IPS DF 6.9 (cell line): ENCODE measurements around the gene INSYN1.
"Not testable (repeated sequence)": the region's sequence is repeated elsewhere in the genome, so short reads cannot be mapped to it uniquely, and the experiment has no call there.

ENCODE experiments used
- DNase-seq: peaks from one replicate; pipeline ENCODE4 v3.0.0-alpha.2; 2013; ENCODE audit warnings: low read depth, low spot score
- H3K27ac ChIP-seq: one replicate; pipeline ENCODE4 v1.5.1; 2013; ENCODE audit warnings: low read length, control low read depth
- H3K27me3 ChIP-seq: 2 replicates; pipeline ENCODE4 v1.6.1; 2013; ENCODE audit warnings: mild to moderate bottlenecking, low read length; ENCODE audit not compliant: control insufficient read depth, insufficient read depth
- H3K36me3 ChIP-seq: 2 replicates; pipeline ENCODE4 v1.6.1; 2013; ENCODE audit warnings: low read length; ENCODE audit not compliant: control insufficient read depth, insufficient read depth
- H3K4me1 ChIP-seq: 2 replicates; pipeline ENCODE4 v1.6.1; 2013; ENCODE audit warnings: low read length; ENCODE audit not compliant: control insufficient read depth, insufficient read depth
- H3K4me3 ChIP-seq: 2 replicates; pipeline ENCODE4 v1.5.1; 2013; ENCODE audit warnings: mild to moderate bottlenecking, low read length
- H3K9me3 ChIP-seq: 2 replicates; pipeline ENCODE4 v1.6.1; 2013; ENCODE audit warnings: low read length, inconsistent platforms; ENCODE audit not compliant: control insufficient read depth, insufficient read depth
- WGBS: extraction: QIAGEN DNeasy Blood & Tissue Kit; methylation state at CpG from one replicate; pipeline ENCODE4 v1.1.7; 2013; ENCODE audit warnings: mixed read lengths, missing lambda C conversion rate; ENCODE audit not compliant: insufficient read length, insufficient coverage; 5-methylcytosine and 5-hydroxymethylcytosine counted together

Gene INSYN1

GRCh38 chr15:73753250-73754130 is at the start of gene INSYN1:
TSS of gene INSYN1 (minus strand) at chr15:73753351. CDS start at chr15:73751130, 2,221 bp downstream.
- peaks cover 5% of the 10 kb centered on the region for H3K4me1 ChIP-seq
- H3K36me3 ChIP-seq, result no peaks in the 10 kb centered on the region
- no peaks in the 10 kb centered on the region for H3K9me3 ChIP-seq
- H3K27ac ChIP-seq, result no peak within 1 kb of the TSS
- WGBS, result no CpG with 5 or more reads among the region's 44 CpGs
- DNase-seq, result no peak
- peak within 1 kb of the TSS; percentile 79 for H3K4me3 ChIP-seq
- H3K27me3 ChIP-seq, result no peaks in the 10 kb centered on the region

- no CpG with 5 or more reads among the region's 6 CpGs for WGBS
- Histone ChIP-seq H3K4me3 (no peak overlapping the region), H3K27ac (no peak overlapping the region), H3K27me3 (no peaks in the 10 kb centered on the region), H3K9me3 (no peaks in the 10 kb centered on the region), H3K4me1 (peaks cover 9% of the 10 kb centered on the region), H3K36me3 (no peaks in the 10 kb centered on the region)
- DNase-seq, result no peak
These were observed 49.4 kb upstream of the INSYN1 start for GRCh38 chr15:73802431-73803041.

DNA sequence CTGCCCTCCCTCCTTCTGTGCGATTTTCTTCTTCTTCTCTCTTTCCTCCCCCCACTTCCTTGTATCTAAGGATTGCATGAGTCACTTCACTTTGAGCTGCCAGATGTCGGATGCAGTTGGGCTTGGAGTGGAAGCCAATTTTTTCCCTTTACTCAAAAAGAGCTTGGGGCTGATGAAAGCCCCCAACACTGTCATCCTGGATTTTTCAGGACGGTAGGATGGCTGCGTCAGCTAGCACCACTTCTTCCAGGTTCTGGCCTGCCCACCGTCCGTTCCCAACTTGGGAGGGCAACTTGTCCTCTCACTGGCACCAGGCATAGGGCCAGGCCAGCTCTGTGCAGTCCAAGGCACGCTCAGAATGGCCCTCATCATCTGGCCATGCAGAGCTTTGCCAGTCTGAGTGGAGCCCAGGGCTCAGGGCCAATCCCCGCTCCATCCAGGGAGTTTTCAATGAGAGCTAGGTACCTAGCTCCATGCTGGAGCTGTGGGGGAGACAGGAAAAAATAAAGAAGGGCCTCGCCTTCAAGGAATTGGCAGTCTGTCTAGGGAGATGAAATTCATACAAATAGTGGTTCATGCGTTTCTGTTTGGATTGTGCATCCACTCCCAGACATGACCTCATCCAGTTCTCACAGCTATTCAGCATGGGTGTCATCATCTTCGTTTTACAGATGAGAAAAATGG is 47.7 kb upstream of the INSYN1 start:
- Histone ChIP-seq H3K9me3 (no peaks in the 10 kb centered on the region), H3K36me3 (no peaks in the 10 kb centered on the region), H3K27ac (no peak overlapping the region), H3K4me3 (no peak overlapping the region), H3K27me3 (no peaks in the 10 kb centered on the region), H3K4me1 (peaks cover 9% of the 10 kb centered on the region)
- no peak for DNase-seq
- no CpG with 5 or more reads among the region's 11 CpGs for WGBS

DNA sequence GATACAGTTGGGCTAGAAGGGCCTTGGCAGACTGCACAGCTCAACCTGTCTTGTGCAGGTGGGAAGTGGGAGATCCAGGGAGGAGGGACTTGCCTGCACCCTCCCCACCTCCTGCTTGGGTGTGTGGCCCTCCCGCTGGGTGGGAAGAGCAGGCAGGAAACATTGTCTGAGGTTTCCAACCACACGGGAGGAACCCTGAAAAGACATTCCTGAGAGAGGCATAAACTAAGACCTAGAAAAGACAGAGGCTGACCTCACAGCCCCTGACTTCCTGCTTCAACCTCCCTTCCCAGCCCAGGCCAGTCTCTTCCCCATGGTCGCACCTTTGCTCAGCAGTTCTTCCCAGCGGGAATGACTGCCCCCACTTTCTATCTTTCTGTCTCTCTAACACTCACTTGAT is 46.3 kb upstream of the INSYN1 start:
- Histone ChIP-seq H3K27me3 (no peaks in the 10 kb centered on the region), H3K4me3 (no peak overlapping the region), H3K27ac (no peak overlapping the region), H3K9me3 (no peaks in the 10 kb centered on the region), H3K36me3 (no peaks in the 10 kb centered on the region), H3K4me1 (peaks cover 6% of the 10 kb centered on the region)
- no peak for DNase-seq
- WGBS, result no CpG with 5 or more reads among the region's 4 CpGs

GRCh38 chr15:73797366-73798158 is 44.4 kb upstream of the INSYN1 start:
- Histone ChIP-seq H3K36me3 (no peaks in the 10 kb centered on the region), H3K27me3 (no peaks in the 10 kb centered on the region), H3K4me3 (no peak overlapping the region), H3K9me3 (no peaks in the 10 kb centered on the region), H3K27ac (no peak overlapping the region), H3K4me1 (peaks cover 6% of the 10 kb centered on the region)
- WGBS, result no CpG with 5 or more reads among the region's 14 CpGs
- no peak for DNase-seq

DNA sequence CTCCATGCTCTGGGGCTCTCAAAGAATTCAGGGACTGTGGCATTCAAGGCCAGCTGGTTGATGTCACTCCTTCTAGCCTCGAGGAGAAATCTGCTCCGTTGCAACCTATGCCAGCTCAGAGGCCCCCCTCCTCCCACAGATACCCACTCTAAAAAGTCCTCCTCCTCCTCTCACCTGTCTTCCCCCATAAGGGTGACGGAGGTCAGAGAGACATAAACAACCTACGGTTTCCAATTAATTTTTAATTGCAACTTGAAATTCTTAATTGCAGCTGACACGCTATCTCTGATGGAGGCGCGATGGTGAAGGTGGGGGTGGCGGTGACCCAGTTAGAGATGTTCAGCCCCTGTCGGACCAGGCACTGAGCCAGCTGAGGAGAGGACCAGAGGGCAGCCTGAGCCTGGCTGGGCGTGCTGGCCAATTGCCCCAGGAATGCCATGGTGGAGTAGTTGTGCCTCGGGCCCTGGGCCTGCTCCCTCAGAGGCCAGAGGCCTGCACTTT is 43.2 kb upstream of the INSYN1 start:
- Histone ChIP-seq H3K27me3 (no peaks in the 10 kb centered on the region), H3K27ac (no peak overlapping the region), H3K4me1 (peaks cover 6% of the 10 kb centered on the region), H3K9me3 (no peaks in the 10 kb centered on the region), H3K4me3 (no peak overlapping the region), H3K36me3 (no peaks in the 10 kb centered on the region)
- DNase-seq, result no peak
- WGBS, result no CpG with 5 or more reads among the region's 11 CpGs

- Histone ChIP-seq H3K4me3 (no peak overlapping the region), H3K27me3 (no peaks in the 10 kb centered on the region), H3K27ac (no peak overlapping the region), H3K36me3 (no peaks in the 10 kb centered on the region), H3K4me1 (peaks cover 5% of the 10 kb centered on the region), H3K9me3 (no peaks in the 10 kb centered on the region)
- DNase-seq, result no peak
- no CpG with 5 or more reads among the region's 6 CpGs for WGBS
These were observed 41.4 kb upstream of the INSYN1 start for GRCh38 chr15:73794443-73795133.

DNA sequence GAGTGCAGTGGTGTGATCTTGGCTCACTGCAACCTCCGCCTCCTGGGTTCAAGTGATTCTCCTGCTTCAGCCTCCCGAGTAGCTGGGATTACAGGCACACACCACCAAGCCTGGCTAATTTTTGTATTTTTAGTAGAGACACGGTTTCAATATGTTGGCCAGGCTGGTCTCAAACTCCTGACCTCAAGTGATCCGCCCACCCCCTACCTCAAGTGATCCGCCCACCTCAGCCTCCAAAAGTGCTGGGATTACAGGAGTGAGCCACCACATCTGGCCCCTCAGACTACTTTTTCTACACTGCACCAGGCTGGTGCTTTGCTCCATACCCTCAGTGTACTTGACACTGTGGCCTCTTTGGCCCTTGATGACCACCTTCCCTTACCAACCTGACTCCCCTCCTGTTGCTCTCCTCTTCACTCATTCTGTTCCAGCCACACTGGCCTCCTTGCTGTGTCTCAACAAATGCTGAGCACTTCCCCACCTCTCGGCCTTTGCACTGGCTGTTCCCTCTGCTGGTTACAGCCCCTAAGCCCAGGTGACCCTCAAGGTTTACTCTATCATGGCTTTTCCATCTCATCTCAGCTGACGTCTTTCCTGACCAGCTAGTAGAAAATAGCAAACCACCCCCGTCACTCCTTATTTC is 39.9 kb upstream of the INSYN1 start:
- not testable (repeated sequence) for H3K9me3 ChIP-seq, H3K4me1 ChIP-seq, H3K4me3 ChIP-seq, H3K36me3 ChIP-seq, DNase-seq, H3K27me3 ChIP-seq, H3K27ac ChIP-seq
- no CpG with 5 or more reads among the region's 8 CpGs for WGBS

GRCh38 chr15:73792415-73792814 is 39.3 kb upstream of the INSYN1 start:
- no CpG with 5 or more reads among the region's 7 CpGs for WGBS
- no peak overlapping the region for H3K4me3 ChIP-seq
- no peaks in the 10 kb centered on the region for H3K27me3 ChIP-seq
- H3K4me1 ChIP-seq, result peaks cover 6% of the 10 kb centered on the region
- H3K9me3 ChIP-seq, result no peaks in the 10 kb centered on the region
- no peak overlapping the region for H3K27ac ChIP-seq
- no peaks in the 10 kb centered on the region for H3K36me3 ChIP-seq
- DNase-seq, result no peak
